Stimulated activated CD4-positive, alpha-beta T cell treated with anti-CD3 and anti-CD28 coated beads, Interleukin-2, amount 100 ng/mL, for 24 hours (primary cell): ENCODE measurements around the gene ISG20.

Experiments
- DNase-seq, 2 donors: peaks; one replicate each; pipeline ENCODE4 v3.0.0-alpha.2; 2020

ISG20 gene

GRCh38 chr15:88695101-88695500, 56.3 kb downstream of the ISG20 start:
- DNase-seq = no peak

- no peak for DNase-seq
Observed at GRCh38 chr15:88695691-88696251, 57.0 kb downstream of the ISG20 start.

GRCh38 chr15:88696254-88696653, 57.4 kb downstream of the ISG20 start:
- DNase-seq = no peak

- DNase-seq = no peak
Observed at GRCh38 chr15:88697276-88697675, 58.5 kb downstream of the ISG20 start.

GRCh38 chr15:88699861-88700260, 61.0 kb downstream of the ISG20 start:
- no peak for DNase-seq

GRCh38 chr15:88700716-88701115, 61.9 kb downstream of the ISG20 start:
- DNase-seq = no peak

GRCh38 chr15:88701561-88702095, 62.8 kb downstream of the ISG20 start:
- DNase-seq = peak; percentile 9 to 21

- no peak for DNase-seq
Observed at GRCh38 chr15:88702983-88703382, 64.2 kb downstream of the ISG20 start.

GRCh38 chr15:88703533-88703932, 64.7 kb downstream of the ISG20 start:
- no peak for DNase-seq

GRCh38 chr15:88704791-88705768, 66.3 kb downstream of the ISG20 start:
- peak in 1 of 2 donors; percentile 13 for DNase-seq

GRCh38 chr15:88705769-88706165, 67.0 kb downstream of the ISG20 start:
- no peak for DNase-seq
